Activated CD4-positive, CD25-positive, alpha-beta regulatory T cell treated with anti-CD3 and anti-CD28 coated beads, Interleukin-2, amount 50 U/mL, for 72 hours (primary cell): ENCODE results near the gene HTR2A.

Source experiments
- DNase-seq: peaks from one replicate; pipeline ENCODE4 v3.0.0; 2021

HTR2A gene

GRCh38 chr13:46896341-46897137 is at the start of gene HTR2A:
HTR2A (minus strand) TSS chr13:46897053; CDS start chr13:46895906, 1,147 bp downstream.
- no peak for DNase-seq

GRCh38 chr13:46936525-46936924 is 39.7 kb upstream of the HTR2A start:
- no peak for DNase-seq

- DNase-seq: no peak
These were observed 37.9 kb upstream of the HTR2A start for GRCh38 chr13:46934749-46935148.

GRCh38 chr13:46926916-46927590 is 30.2 kb upstream of the HTR2A start:
- no peak for DNase-seq

GRCh38 chr13:46925486-46925885 is 28.6 kb upstream of the HTR2A start:
- no peak for DNase-seq

GRCh38 chr13:46914341-46914740 is 17.5 kb upstream of the HTR2A start:
- DNase-seq: no peak

- no peak for DNase-seq
These were observed 16.9 kb upstream of the HTR2A start for GRCh38 chr13:46913757-46914156.

GRCh38 chr13:46909042-46909441 is 12.2 kb upstream of the HTR2A start:
- no peak for DNase-seq

- no peak for DNase-seq
These were observed 11.6 kb upstream of the HTR2A start for GRCh38 chr13:46908501-46908900.

- no peak for DNase-seq
These were observed 9.6 kb upstream of the HTR2A start for GRCh38 chr13:46906405-46906804.

- DNase-seq: no peak
These were observed 8.4 kb upstream of the HTR2A start for GRCh38 chr13:46905249-46905648.

GRCh38 chr13:46903748-46904147 is 6.9 kb upstream of the HTR2A start:
- no peak for DNase-seq

- no peak for DNase-seq
These were observed 4.9 kb upstream of the HTR2A start for GRCh38 chr13:46901721-46902120.

GRCh38 chr13:46899801-46900200 is 2.9 kb upstream of the HTR2A start:
- no peak for DNase-seq

GRCh38 chr13:46895381-46895780 is 1.5 kb downstream of the HTR2A start:
- DNase-seq: no peak

- DNase-seq: no peak
These were observed 2.3 kb downstream of the HTR2A start for GRCh38 chr13:46894568-46894967.

GRCh38 chr13:46893798-46894560 is 2.9 kb downstream of the HTR2A start:
- DNase-seq: peak; percentile 78

- no peak for DNase-seq
These were observed 3.6 kb downstream of the HTR2A start for GRCh38 chr13:46893221-46893740.

GRCh38 chr13:46885018-46885417 is 11.8 kb downstream of the HTR2A start:
- no peak for DNase-seq

GRCh38 chr13:46884531-46884930 is 12.3 kb downstream of the HTR2A start:
- no peak for DNase-seq

- no peak for DNase-seq
These were observed 15.2 kb downstream of the HTR2A start for GRCh38 chr13:46881621-46882020.

GRCh38 chr13:46874006-46874405 is 22.8 kb downstream of the HTR2A start:
- DNase-seq: no peak

- DNase-seq: no peak
These were observed 25.3 kb downstream of the HTR2A start for GRCh38 chr13:46871557-46871956.
